K562 (cell line): ENCODE results near the gene UBE2I. TPM values are rescaled to one million over a fixed set of nuclear protein-coding genes. Genes with fewer than 3 reads are reported as not detected.
A peak's percentile ranks its signal among the peaks of the same experiment; 100 is the strongest.

Experiments
- ATF7 ChIP-seq: fragments of 450-650 bp; IDR thresholded peaks from 2 replicates; pipeline ENCODE4 v1.7.1; 2014; ENCODE audit warnings: mild to moderate bottlenecking, moderate library complexity
- CBFA2T3 ChIP-seq: fragments of 450-650 bp; IDR thresholded peaks from 2 replicates; pipeline ENCODE4 v1.6.1; 2017
- IRF1 ChIP-seq: sonication (generic); formaldehyde crosslinking; IDR thresholded peaks from 2 replicates; pipeline ENCODE4 v1.8.0; 2022; ENCODE audit warnings: missing genetic modification reagents, mild to moderate bottlenecking, borderline replicate concordance
- KDM4B ChIP-seq, 2 experiments: fragments of 450-650 bp in 1 of 2; sonication (generic) in 1 of 2; IDR thresholded peaks; 2 replicates each; pipeline ENCODE4 v1.6.1; 2016 to 2017; ENCODE audit warnings: borderline replicate concordance in 2 of 2, antibody characterized with exemption in 1 of 2, low read depth in 1 of 2, mild to moderate bottlenecking in 1 of 2
- MAZ ChIP-seq, 2 experiments: fragments of 450-650 bp in 1 of 2; sonication (generic) in 1 of 2; formaldehyde crosslinking; IDR thresholded peaks in 1 of 2; conservative IDR thresholded peaks in 1 of 2; 2 replicates each; pipeline versions ENCODE4 v1.4.0 to v1.5.0; 2020; ENCODE audit warnings: mild to moderate bottlenecking in 1 of 2, missing genetic modification reagents in 1 of 2
- NR2C1 ChIP-seq, 2 experiments: fragments of 450-650 bp; IDR thresholded peaks; 2 replicates each; pipeline ENCODE4 v1.6.1; 2017; ENCODE audit warnings: mild to moderate bottlenecking in 2 of 2, antibody characterized with exemption in 1 of 2, inconsistent platforms in 1 of 2, missing compliant biosample characterization in 1 of 2, missing genetic modification characterization in 1 of 2
- NR2C2 ChIP-seq, 2 experiments: fragments of 200-800 bp in 1 of 2; sonication (Bioruptor generic) in 1 of 2; sonication (generic) in 1 of 2; formaldehyde crosslinking in 1 of 2; IDR thresholded peaks; 2 replicates each; pipeline versions ENCODE4 v1.6.1 to v1.8.0; 2016 to 2022; ENCODE audit warnings: mild to moderate bottlenecking in 1 of 2, missing compliant biosample characterization in 1 of 2, missing genetic modification characterization in 1 of 2, missing genetic modification reagents in 1 of 2
- PRDM10 ChIP-seq: fragments of 450-650 bp; IDR thresholded peaks from 2 replicates; pipeline ENCODE4 v1.6.1; 2018; ENCODE audit not compliant: partially characterized antibody
- RB1 ChIP-seq: fragments of 450-650 bp; IDR thresholded peaks from 2 replicates; pipeline ENCODE4 v1.6.1; 2017; ENCODE audit warnings: low read depth, mild to moderate bottlenecking
- ZNF24 ChIP-seq: fragments of 450-650 bp; IDR thresholded peaks from 2 replicates; pipeline ENCODE4 v1.6.1; 2016
- polyA plus RNA-seq, 8 experiments: library from polyadenylated mRNA; depleted of rRNA in 4 of 8; stranded (reverse) in 5 of 8; unstranded in 3 of 8; fragments of >200 nt; fragmentation: Nextera tagmentation in 2 of 8; fragmentation: Illumina TruSeq in 1 of 8; extraction: Ambion mirVana in 2 of 8; extraction: Trizol in 1 of 8; gene quantifications; 2 replicates each; pipeline versions ENCODE4 v1.2.1 to v1.2.3, GENCODE V29; 2011 to 2014; ENCODE audit warnings: inconsistent platforms in 1 of 8, missing spikeins in 1 of 8
- total RNA-seq, 7 experiments: library from RNA; depleted of rRNA in 6 of 7; stranded (reverse); fragments of >200 nt in 6 of 7; fragmentation: Illumina TruSeq in 2 of 7; extraction: Trizol in 2 of 7; gene quantifications; 2 replicates each; pipeline versions ENCODE4 v1.2.1 to v1.2.3, GENCODE V29; 2011 to 2021; ENCODE audit warnings: low replicate concordance in 1 of 7
- TF ChIP-seq, protein P1 (sequence below): fragments of 200-800 bp; sonication (Bioruptor generic); IDR thresholded peaks from 2 replicates; pipeline ENCODE4 v1.6.1; 2017; ENCODE audit warnings: missing genetic modification characterization, missing compliant biosample characterization
- TF ChIP-seq, protein P2 (sequence below), 3 experiments: fragments of 200-800 bp in 1 of 3; fragments of 250-450 bp in 1 of 3; fragments of 450-650 bp in 1 of 3; sonication (Bioruptor Pico) in 1 of 3; sonication (Bioruptor generic) in 1 of 3; formaldehyde crosslinking in 1 of 3; IDR thresholded peaks; 2 replicates each; pipeline versions ENCODE4 v1.6.1 to v1.8.0; 2016 to 2022; ENCODE audit warnings: mild to moderate bottlenecking in 2 of 3, missing genetic modification characterization in 2 of 3, missing compliant biosample characterization in 1 of 3, moderate library complexity in 1 of 3

The UBE2I gene
- total and polyA plus RNA-seq, 9 of the 15 experiments (the other 6 are each of a cell fraction or from before 2014, with no cell fraction given) = 36.6 to 254 (median 104) TPM

DNA sequence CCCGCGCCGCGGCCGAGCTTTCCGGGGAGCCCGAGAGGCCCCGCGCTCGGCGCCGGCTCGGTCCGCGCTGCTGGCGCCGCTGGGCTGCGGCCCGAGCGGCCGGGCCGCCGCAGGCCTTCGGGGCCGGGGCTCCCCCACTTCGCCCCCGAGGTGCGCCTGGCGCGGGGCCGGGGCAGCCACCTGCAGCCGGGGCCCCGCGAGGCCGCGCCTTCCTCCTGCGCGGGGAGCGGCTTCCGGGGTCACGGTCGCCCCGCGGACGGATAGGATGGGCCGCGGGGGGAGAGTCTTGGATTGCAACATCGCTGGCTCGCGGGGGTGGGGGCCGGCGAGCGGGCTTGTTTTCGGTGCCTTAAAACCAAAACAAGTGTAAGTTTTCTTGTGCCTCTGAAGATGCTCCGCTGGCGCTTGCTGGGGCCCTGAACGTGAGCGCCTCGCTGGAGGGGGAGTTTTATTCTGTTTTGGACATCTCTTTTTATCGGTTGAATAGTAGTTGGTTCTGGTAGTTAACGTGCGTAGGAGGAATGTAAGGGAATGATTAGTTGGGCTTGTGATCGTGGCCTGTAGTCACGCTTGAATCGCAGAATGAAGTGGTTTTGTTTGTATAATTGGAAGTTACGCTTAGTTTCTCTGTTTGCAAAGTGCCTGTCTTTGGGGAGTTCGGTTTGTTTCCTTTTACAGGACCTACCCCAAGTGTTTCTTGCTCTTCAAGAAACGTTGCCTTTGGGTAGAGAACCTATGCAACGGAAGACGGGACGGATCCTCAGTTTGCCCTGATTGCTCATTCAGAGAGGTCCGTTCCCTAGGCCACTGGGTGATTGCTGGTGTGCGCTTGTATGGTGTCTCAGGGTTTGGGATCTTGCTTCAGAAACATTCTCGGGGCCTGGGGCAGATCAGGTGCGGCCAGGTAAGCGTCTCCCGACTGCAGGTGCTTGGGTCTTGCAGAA is 724 bp downstream of the UBE2I start (continued):
- TF ChIP-seq KDM4B (IDR thresholded peaks at IDR 0.05; ENCODE audit: borderline replicate concordance in 2 of 2, low read depth in 1 of 2) (0 out of 4 replicates have a peak, but pooled peaks of 1 of the 2 experiments have one; percentile 48), ZNF24 (peak; percentile 45; the same call in 1 of the 2 replicates), MAZ (CRISPR knock-in tag; conservative IDR thresholded peaks at IDR 0.05 in 1 of 2, IDR thresholded peaks at IDR 0.05 in 1 of 2) (peak; percentile 32 to 75), NR2C2 (CRISPR knock-in tag; IDR thresholded peaks at IDR 0.05) (no peak), NR2C2 (tag; IDR thresholded peaks at IDR 0.05) (peak; percentile 86), IRF1 (CRISPR knock-in tag) (no peak), ATF7 (0 out of 2 replicates have a peak, but pooled peaks have one; percentile 8), NR2C1 (IDR thresholded peaks at IDR 0.05) (no peak), NR2C1 (tag; IDR thresholded peaks at IDR 0.05) (peak; percentile 43; the same call in 1 of the 2 replicates), CBFA2T3 (peak; percentile 40; the same call in 1 of the 2 replicates), RB1 (peak; percentile 53), PRDM10 (peak; percentile 50)
- TF ChIP-seq, protein P1, sequence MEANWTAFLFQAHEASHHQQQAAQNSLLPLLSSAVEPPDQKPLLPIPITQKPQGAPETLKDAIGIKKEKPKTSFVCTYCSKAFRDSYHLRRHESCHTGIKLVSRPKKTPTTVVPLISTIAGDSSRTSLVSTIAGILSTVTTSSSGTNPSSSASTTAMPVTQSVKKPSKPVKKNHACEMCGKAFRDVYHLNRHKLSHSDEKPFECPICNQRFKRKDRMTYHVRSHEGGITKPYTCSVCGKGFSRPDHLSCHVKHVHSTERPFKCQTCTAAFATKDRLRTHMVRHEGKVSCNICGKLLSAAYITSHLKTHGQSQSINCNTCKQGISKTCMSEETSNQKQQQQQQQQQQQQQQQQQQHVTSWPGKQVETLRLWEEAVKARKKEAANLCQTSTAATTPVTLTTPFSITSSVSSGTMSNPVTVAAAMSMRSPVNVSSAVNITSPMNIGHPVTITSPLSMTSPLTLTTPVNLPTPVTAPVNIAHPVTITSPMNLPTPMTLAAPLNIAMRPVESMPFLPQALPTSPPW = peak; percentile 91
- TF ChIP-seq, protein P2, sequence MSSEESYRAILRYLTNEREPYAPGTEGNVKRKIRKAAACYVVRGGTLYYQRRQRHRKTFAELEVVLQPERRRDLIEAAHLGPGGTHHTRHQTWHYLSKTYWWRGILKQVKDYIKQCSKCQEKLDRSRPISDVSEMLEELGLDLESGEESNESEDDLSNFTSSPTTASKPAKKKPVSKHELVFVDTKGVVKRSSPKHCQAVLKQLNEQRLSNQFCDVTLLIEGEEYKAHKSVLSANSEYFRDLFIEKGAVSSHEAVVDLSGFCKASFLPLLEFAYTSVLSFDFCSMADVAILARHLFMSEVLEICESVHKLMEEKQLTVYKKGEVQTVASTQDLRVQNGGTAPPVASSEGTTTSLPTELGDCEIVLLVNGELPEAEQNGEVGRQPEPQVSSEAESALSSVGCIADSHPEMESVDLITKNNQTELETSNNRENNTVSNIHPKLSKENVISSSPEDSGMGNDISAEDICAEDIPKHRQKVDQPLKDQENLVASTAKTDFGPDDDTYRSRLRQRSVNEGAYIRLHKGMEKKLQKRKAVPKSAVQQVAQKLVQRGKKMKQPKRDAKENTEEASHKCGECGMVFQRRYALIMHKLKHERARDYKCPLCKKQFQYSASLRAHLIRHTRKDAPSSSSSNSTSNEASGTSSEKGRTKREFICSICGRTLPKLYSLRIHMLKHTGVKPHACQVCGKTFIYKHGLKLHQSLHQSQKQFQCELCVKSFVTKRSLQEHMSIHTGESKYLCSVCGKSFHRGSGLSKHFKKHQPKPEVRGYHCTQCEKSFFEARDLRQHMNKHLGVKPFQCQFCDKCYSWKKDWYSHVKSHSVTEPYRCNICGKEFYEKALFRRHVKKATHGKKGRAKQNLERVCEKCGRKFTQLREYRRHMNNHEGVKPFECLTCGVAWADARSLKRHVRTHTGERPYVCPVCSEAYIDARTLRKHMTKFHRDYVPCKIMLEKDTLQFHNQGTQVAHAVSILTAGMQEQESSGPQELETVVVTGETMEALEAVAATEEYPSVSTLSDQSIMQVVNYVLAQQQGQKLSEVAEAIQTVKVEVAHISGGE (CRISPR knock-in tag; IDR thresholded peaks at IDR 0.05) = 0 out of 6 replicates have a peak, but pooled peaks of 1 of the 3 experiments have one; percentile 47
